GM19328 (cell line): ENCODE results near the gene UBL7.

ENCODE experiments used
- ATAC-seq: cut with Tn5 transposase; IDR thresholded peaks from one replicate; pipeline ENCODE4 v1.9.1; 2021; ENCODE audit warnings: mild to moderate bottlenecking, moderate library complexity; ENCODE audit not compliant: unreplicated experiment

Gene UBL7

DNA sequence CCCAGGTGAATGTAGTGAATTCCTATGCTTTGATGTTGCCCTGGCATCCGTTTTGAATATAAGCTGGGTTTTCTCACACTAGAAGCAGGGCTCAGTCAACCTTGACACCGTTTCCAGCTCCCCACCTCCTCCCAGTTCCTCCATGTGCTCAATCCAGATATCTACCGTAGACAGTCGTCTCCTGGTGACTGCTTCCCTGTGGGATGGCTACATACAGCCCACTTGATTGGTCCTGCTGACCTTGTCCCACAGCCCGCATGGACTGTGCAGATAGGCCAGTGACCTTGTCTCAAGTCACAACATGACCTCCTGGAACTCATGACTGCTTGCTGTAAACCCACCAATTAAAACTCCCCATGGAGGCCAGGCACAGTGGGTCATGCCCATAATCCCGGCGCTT is 35.3 kb downstream of the UBL7 start:
- ATAC-seq: no peak

DNA sequence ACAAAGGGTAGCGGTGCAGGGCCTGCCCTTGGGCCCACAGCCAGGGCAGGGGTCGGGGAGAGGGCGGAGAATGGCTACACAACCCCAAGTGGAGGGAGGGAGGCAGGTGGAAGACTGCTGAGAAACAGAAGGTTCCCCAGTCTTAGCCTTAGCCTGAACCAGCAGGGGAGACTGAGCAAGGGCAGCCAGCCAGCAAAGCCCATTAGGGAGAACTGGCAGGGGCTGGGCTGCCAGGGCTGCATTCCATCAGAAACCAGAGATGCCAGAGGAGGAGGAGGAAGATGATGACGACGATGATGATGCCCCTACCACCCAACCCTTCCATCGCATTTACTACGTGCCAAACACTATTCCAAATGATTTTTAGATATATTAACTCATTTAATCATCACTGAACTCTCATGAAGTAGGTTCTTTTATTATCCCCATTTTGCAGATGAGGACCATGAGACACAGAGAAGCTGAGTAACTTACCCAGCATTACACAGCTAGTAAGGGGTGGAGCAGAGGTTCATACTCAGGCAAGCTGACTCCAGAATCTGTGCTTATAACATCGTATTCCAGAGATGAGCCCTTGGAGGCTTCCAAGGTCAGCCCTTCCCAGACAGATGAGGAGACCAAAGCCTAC is 35.9 kb downstream of the UBL7 start:
- ATAC-seq: no peak

- no peak for ATAC-seq
Observed at GRCh38 chr15:74423431-74424257, 37.3 kb downstream of the UBL7 start.

DNA sequence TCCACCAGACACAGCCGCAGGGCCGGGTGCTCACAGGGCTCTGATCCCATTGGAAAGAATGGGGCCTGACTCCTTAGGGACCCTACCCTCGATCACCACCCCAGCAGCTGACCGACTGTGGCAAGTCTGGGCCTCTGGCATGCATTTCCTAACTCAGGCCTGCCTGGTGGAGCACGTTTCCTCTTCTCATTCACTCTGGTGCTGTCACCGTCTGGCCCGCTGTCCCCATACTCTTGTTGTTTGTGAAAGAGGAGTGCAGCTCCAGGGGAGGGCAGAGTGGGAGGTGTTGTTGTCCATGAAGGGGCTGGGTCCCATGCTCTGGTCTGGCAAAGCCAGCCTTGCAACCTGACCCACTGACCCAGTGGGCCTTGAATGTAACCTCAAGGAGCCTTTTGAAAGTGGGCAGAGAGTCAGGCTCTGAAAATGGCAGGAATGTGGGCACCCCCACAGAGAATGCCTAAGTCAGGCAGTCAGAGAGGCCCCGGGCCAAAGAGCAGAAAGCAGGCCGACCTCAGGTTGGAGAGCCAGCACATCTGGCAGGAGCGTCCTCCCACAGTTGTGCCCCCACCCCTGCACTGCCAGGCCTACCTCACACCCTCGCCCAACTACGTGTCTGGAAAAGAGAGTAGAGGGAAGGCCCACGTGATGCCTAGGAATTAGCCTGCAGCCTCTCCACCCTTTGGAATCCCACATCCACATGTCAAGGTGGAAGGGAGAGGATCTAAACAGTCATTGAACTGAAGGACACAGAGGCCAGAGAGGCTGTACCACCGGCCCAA is 38.1 kb downstream of the UBL7 start:
- ATAC-seq: no peak

DNA sequence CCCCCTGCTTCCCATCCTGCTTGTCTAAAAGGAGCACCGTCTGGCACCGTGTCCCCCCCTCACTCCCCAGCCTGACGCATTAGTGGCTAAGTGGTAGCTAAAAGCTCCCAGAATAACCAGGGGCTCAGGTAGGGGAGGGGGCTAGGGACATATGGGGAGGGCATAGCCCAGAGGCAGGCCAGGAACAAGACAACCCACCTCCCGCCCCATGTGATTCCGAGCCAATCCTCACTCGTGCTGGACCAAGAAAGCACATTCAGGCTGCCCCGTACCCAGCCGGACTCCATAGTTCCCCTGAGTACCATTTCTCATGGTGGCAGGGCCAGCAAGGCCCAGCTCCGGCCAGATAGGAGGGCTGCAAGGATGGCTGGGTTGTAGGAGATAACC is 38.7 kb downstream of the UBL7 start:
- no peak for ATAC-seq

DNA sequence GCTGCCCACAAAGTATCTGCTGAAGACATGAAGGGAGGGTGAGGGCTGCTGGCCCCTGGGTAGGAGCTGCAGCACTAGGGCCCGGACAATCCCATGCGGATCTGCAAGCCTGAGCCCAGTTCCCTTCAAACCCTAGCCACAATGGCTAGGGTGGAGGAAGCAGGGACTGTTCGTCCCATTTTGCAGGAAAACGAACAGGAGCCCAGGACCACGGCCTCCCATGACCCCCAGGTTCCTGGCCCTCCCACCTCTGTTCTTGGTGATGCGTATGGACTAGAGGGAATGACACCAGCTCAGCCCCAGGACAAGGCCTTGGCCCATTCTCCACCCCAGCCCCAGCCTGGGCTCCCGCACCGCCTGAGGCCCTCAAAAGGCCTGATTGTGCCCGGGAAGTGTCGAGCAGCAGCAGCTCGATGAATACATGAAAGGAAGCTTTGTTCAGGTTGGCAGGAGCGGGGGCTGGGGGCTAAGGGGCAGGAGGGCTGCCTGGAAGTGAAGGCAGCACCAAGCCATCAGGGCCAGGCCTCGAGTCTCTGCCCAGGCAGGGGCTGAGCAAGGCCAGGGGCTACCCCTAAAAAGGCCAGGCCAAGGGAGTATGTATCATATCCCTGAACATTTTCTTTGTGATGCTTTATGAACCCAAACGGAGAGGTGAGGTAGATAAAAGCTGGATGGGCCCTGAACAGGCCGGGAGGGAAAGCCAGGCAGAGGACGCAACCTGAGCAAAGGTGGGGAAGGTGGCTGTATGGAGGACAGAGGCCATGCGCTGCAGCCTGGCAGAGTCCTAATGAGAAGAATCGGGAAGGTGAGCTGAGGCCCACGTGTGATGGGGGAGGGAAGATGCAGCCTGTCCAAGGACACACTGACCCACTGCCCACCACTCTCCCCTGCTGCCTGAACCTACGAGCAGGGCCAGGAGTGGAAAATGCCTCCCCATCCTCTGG is 39.4 kb downstream of the UBL7 start:
- ATAC-seq: no peak

GRCh38 chr15:74420193-74420905 is 40.6 kb downstream of the UBL7 start:
- ATAC-seq: no peak

- ATAC-seq: no peak
Observed at GRCh38 chr15:74419432-74419831, 41.5 kb downstream of the UBL7 start.

GRCh38 chr15:74418575-74419338 is 42.2 kb downstream of the UBL7 start:
- no peak for ATAC-seq

GRCh38 chr15:74417670-74418069 is 43.3 kb downstream of the UBL7 start:
- ATAC-seq: no peak

DNA sequence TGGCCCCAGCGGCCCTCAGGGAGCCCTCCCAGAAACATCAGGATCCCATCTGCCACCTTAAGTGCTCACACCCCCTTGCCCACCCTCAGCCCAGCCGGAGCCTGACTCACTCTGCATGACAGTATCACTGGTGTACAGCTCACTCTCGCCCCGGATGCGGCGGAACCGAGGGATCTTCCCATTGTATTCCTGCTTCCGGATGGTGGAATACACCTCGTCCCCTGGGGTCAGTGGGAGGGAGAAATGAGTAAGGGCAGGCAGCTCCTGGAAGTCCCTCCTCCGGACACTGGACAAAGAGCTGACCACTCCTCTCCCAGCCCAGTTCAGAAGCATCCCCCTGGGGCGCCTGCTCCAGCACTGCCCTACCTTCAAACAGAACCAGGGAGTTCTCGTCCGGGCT is 43.7 kb downstream of the UBL7 start:
- no peak for ATAC-seq

DNA sequence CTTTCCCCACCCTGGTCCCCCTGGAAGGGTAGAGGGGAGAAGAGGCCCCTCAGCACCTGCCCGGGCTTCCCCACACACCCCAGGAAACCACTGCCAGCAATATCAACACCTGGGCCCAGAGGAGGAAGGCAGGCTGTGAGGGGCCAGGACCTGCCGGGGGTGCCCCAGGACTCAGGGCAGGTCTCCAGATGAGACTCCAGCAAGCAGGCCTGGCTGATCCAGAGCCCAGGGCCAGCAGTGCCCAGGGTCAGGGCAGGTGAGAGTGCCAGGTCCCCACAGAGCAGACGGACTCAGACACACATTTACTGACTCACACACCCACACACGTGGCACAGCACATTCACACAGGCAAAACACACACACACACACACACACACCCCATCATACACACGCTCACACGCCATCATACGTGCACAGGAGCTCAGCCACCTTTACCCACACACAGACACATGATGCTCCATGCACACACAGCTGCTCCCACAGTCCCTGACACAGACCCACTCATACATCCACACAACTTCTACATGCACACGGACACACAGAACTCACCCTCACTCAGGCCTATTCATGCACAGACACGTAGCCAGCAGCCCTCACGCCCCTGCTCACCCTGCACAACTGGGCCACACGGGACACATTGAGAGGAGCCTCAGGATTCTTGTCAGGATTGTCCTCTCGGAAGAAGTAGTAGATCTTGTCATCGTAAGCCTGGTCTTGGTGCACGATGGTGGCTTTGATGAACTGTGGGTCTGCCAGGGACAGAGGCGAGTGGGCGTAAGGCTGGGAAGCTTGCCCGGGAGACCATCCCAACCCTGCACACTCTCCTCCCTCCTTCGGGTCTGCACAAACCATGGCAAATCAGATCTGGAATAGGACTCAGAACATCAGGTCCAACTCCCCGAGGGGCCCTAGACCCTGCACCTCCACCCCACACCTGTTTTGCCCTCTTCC is 44.7 kb downstream of the UBL7 start:
- ATAC-seq: no peak

GRCh38 chr15:74414603-74415338 is 46.2 kb downstream of the UBL7 start:
- ATAC-seq: no peak

DNA sequence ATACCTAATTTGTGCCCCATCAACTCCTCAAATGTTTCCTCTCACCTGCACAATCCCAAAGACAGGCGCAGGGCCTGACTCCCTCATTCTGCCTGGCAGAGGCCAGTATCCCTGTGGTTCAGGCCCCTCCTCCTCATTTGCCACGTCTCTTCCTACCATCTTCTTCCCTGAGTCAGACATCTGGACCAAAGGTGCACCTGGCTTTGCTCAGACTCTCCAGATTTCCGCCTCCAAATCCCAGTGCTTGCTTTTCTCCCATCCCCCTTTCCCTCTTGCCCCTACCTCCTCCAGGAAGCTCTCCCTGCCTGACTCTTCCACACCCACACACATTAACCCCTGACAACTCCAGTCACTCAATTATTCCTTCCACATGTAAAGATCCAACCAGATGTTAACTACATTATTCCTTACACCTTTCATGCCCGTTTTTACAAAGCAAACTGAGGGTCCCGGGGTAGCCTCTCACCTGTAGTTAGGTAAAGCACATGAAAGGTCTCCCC is 46.8 kb downstream of the UBL7 start:
- ATAC-seq: no peak

GRCh38 chr15:74413350-74414080 is 47.4 kb downstream of the UBL7 start:
- no peak for ATAC-seq

- no peak for ATAC-seq
Observed at GRCh38 chr15:74412159-74412558, 48.8 kb downstream of the UBL7 start.

DNA sequence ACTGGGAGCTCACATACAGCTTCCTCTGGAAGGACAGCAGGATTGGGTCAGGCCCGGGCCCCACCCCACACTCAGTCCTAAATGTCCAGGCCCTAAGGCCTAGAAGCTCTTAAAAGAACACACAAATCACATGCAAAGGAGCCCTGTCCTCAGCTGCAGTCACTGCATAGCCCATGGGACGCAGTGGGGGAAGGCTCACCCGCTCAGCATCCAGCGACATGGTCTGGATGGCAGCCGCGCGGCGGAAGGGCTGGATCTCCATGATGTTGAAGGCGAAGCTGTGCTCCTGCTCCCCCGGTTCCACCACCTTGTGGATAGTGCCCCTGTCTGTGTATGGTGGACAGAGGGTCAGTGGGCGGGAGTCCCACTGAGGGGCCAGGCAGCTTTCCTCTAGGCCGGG is 49.3 kb downstream of the UBL7 start:
- ATAC-seq: no peak
